22Rv1 (cell line): Measurements from ENCODE around the gene NAPEPLD.
A peak's percentile ranks its signal among the peaks of the same experiment; 100 is the strongest.
"Not testable (repeated sequence)": the region's sequence is repeated elsewhere in the genome, so short reads cannot be mapped to it uniquely, and the experiment has no call there.

Experiments
- H3K27ac ChIP-seq: fragments of 450-650 bp; 2 replicates; pipeline ENCODE4 v1.5.1; 2017
- CTCF ChIP-seq: fragments of 450-650 bp; IDR thresholded peaks from 2 replicates; pipeline ENCODE4 v1.5.1; 2017; ENCODE audit warnings: mild to moderate bottlenecking
- ZFX ChIP-seq: fragments of 450-650 bp; IDR thresholded peaks from 2 replicates; pipeline ENCODE4 v1.6.1; 2017; ENCODE audit warnings: antibody characterized with exemption, borderline replicate concordance

Gene NAPEPLD

GRCh38 chr7:103116991-103117390, 31.9 kb downstream of the NAPEPLD start:
- TF ChIP-seq CTCF (no peak), ZFX (no peak)
- H3K27ac ChIP-seq: peak overlapping the region; percentile 39

DNA sequence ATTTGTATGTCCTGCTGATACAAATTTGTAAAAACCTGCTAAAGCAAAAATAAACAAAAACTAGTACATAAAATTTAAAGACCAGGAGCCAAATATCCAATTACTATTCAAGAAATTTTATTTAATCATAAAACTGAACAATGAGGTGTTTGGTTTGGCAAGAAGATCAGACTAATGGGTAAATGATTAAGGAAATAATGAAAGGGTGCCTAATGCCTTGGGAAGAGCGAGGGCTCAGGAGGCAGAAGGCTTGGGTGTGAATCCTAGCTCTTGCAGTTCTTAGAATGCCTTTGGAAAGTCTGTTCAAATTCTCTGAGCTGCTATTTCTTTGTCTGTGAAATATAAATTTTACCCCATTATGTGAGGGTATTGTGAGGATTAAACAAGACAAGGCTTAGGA, 32.4 kb downstream of the NAPEPLD start:
- no peak for TF ChIP-seq CTCF
- TF ChIP-seq ZFX: no peak
- peak overlapping the region; percentile 39 for H3K27ac ChIP-seq

- H3K27ac ChIP-seq: peak overlapping the region; percentile 39; the same call in 1 of the 2 replicates
- TF ChIP-seq CTCF (no peak), ZFX (no peak)
Measured at GRCh38 chr7:103115771-103116170, 33.1 kb downstream of the NAPEPLD start.

DNA sequence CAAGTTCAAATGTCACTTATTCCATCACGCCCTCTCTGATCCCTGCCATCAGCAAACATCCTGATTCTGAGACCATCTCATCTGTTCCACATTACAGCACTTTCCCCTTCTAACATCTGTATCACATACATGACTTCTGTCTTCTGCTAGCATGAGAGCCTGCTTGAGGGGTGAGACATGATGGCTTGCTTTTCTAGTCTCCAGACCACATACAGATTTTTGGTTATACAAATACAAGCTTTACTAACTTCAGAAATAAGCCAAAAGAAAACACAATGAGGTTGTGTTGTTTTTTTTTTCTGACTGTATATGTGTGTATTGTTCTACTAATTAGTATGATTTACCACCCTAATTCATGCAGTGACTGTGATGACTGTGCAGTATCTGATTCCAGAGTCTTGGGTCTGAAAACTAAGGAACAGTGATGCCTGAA, 34.3 kb downstream of the NAPEPLD start:
- TF ChIP-seq ZFX: no peak
- TF ChIP-seq CTCF: no peak
- H3K27ac ChIP-seq: no peak overlapping the region

DNA sequence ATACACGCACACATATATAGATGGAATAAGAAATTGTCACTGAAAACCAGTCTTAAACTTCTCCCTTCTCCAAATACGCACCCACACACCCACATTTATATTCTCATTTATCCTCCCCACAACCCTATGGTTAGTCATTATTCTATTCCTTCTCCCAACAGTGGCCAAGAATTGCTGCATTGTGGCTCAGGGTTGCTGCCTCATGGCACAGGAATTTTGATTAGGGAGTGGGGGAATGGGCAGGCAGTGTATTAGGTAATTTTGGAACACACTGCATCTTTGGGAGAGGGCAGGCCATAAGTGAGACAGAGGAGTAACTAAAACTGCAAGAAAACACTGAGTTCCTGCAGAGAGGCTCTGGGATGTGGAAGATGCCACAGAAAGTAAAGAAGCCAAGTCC, 35.7 kb downstream of the NAPEPLD start:
- H3K27ac ChIP-seq: no peak overlapping the region
- TF ChIP-seq ZFX: no peak
- no peak for TF ChIP-seq CTCF

GRCh38 chr7:103106703-103107070, 42.2 kb downstream of the NAPEPLD start:
- H3K27ac ChIP-seq: not testable (repeated sequence)

- no peak for TF ChIP-seq ZFX
- TF ChIP-seq CTCF: no peak
- H3K27ac ChIP-seq: no peak overlapping the region
Measured at GRCh38 chr7:103106005-103106702, 42.7 kb downstream of the NAPEPLD start.

DNA sequence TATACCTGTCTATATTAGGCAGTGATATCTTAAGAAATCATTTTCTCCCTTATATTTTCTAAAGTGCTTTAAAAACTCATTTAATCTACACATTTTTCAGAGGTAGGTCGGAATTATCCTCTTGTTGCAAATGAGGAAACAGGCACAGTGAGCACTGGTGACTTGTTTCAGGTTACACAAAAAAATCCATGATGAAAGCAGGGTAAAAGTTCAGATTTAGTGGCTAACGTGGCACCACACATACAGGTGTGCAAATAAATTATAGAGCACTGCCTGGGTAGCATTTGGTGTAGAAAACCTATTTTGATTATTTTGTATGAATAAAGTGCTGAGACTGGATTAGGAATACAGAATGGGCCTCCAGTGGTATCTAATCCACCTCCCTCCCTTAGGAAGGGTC, 47.4 kb downstream of the NAPEPLD start:
- no peak overlapping the region for H3K27ac ChIP-seq
- TF ChIP-seq ZFX (no peak), CTCF (no peak)
